ACC112 (cell line): ENCODE data around the gene GPSM3.
"Not testable (repeated sequence)": the region's sequence is repeated elsewhere in the genome, so short reads cannot be mapped to it uniquely, and the experiment has no call there.

Source experiments
- H2AFZ ChIP-seq: fragments of 200-600 bp; sonication (generic); one replicate; pipeline ENCODE4 v1.6.0; 2017; ENCODE audit warnings: antibody characterized with exemption, low read length; ENCODE audit not compliant: unreplicated experiment
- H3K27ac ChIP-seq: fragments of 200-600 bp; sonication (generic); 2 replicates; pipeline ENCODE4 v1.5.1; 2014; ENCODE audit warnings: low read depth, mild to moderate bottlenecking, antibody characterized with exemption, low read length, moderate library complexity
- H3K27me3 ChIP-seq: fragments of 200-600 bp; sonication (generic); 2 replicates; pipeline ENCODE4 v1.6.1; 2014; ENCODE audit warnings: mild to moderate bottlenecking, antibody characterized with exemption, low read length, moderate library complexity, mixed read lengths; ENCODE audit not compliant: insufficient read depth
- H3K36me3 ChIP-seq: fragments of 200-600 bp; sonication (generic); 2 replicates; pipeline ENCODE4 v1.6.1; 2016; ENCODE audit warnings: mild to moderate bottlenecking, antibody characterized with exemption, low read length, moderate library complexity, mixed read lengths; ENCODE audit not compliant: insufficient read depth
- H3K4me1 ChIP-seq: fragments of 200-600 bp; sonication (generic); one replicate; pipeline ENCODE4 v1.6.1; 2016; ENCODE audit warnings: low read length, mixed read lengths; ENCODE audit not compliant: insufficient read depth, unreplicated experiment, control insufficient read depth
- H3K4me3 ChIP-seq: fragments of 200-600 bp; sonication (generic); 2 replicates; pipeline ENCODE4 v1.5.1; 2014; ENCODE audit warnings: mild to moderate bottlenecking, low read depth, low read length
- H3K79me2 ChIP-seq: fragments of 200-600 bp; sonication (generic); one replicate; pipeline ENCODE4 v1.6.0; 2016; ENCODE audit warnings: low read length; ENCODE audit not compliant: control insufficient read depth, unreplicated experiment, insufficient read depth

GPSM3 gene

DNA sequence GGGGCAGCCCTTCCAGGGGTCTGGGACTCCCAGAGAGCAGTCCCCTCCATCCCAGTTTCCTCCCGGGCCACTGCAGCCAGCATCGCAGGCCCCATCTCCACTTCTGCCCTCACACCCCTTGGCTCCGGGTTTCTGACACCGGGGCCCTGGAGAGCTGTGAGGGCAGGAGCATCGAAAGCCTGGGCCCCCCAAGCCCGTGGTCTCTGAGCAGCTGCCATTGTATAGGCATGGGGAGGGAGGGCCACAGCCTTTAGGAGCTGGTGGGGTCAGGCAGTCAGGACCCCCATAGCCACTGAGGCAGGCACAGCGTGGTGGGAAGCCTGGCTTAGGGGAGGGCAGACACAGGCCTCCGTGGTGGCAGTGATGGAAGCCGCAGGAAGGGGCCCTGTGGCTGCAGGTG is 9.7 kb upstream of the GPSM3 start:
- peaks cover 2% of the 10 kb centered on the region for H3K4me1 ChIP-seq
- H3K27ac ChIP-seq = no peak overlapping the region
- H3K27me3 ChIP-seq = peaks cover 8% of the 10 kb centered on the region
- no peaks in the 10 kb centered on the region for H3K79me2 ChIP-seq
- H3K36me3 ChIP-seq = no peaks in the 10 kb centered on the region
- no peak overlapping the region for H3K4me3 ChIP-seq
- no peak overlapping the region for H2AFZ ChIP-seq

DNA sequence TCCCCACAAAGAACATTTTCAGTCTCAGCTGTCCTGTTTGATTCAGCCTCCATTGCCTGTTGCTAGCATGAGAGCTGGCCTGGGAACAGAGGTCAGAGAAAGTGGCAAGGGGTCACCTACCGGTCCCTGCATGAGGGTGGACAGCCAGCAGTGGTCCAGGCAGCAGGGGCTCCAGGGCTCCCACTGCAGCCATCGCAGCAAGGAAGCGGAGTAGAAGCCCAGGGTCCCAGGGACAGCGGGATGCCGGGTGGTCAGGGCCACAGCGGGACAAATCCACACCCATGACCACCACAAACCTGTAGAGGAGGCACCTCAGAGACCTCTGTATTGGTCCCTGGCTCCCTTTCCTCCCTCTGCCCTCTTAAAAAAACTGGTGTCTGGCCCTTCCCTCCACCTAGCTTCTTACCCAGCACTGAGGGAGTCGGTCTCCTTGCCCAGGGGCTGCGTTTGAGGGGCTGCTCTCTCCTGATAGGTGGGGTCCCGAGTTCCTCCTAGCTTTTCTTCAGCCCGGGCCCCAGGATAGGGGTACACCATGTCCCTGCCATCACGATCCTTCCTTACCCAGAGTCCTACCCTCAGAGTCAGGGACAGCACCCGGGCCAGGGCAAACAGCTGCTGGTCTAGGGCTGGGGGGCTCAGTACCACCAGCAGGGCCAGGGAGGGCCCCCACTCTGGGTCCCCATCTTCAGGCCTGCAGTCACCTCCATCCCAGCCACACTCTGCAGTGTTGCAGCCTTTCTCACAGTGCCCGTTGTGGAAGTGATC is 8.4 kb upstream of the GPSM3 start:
- no peak overlapping the region for H2AFZ ChIP-seq
- H3K36me3 ChIP-seq = no peaks in the 10 kb centered on the region
- H3K4me1 ChIP-seq = peaks cover 8% of the 10 kb centered on the region
- no peaks in the 10 kb centered on the region for H3K79me2 ChIP-seq
- no peak overlapping the region for H3K27ac ChIP-seq
- no peak overlapping the region for H3K4me3 ChIP-seq
- H3K27me3 ChIP-seq = peaks cover 8% of the 10 kb centered on the region

DNA sequence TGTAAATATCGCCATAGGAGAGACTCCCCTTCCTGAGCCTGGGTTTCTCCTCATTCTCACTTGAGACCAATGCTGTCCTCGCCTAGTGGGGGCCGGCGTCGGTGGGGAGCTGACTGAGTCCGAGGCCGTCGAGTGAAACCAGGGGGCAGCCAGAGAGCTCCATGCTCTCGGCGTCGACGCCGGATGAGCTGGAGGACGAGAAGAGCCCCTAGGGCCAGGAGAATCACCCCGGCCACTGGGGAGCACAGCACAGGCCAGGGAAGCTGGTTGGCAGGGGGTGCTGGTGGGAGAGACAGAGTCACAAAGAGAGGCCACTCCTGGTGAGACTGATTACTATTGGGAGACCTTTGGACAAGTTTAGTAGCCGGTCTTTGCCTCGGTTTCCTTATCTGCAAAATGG is 6.4 kb upstream of the GPSM3 start:
- Histone ChIP-seq H3K27ac (no peak overlapping the region), H3K36me3 (no peaks in the 10 kb centered on the region), H3K4me1 (peaks cover 12% of the 10 kb centered on the region), H2AFZ (no peak overlapping the region), H3K4me3 (no peak overlapping the region), H3K79me2 (no peaks in the 10 kb centered on the region), H3K27me3 (no peaks in the 10 kb centered on the region)

DNA sequence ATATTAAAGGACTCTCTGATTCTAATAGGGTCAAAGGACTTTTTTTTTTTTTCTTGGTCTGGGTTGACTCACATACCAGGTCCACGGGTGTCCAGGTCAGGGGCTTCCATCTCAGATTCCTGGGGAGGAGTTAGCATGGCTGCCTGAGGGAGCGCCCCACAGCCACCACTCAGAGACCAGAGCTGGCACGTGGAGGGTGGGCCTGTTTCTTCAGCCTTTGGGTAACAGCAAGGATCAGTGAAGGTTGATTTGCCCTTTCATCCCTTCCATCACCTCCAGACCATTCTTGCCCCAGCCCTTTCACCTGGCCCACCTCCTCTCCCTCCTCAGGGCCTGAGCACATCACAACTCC is 5.9 kb upstream of the GPSM3 start:
- Histone ChIP-seq H3K27me3 (no peaks in the 10 kb centered on the region), H3K4me1 (peaks cover 12% of the 10 kb centered on the region), H3K4me3 (no peak overlapping the region), H3K27ac (no peak overlapping the region), H3K36me3 (no peaks in the 10 kb centered on the region), H3K79me2 (no peaks in the 10 kb centered on the region), H2AFZ (no peak overlapping the region)

DNA sequence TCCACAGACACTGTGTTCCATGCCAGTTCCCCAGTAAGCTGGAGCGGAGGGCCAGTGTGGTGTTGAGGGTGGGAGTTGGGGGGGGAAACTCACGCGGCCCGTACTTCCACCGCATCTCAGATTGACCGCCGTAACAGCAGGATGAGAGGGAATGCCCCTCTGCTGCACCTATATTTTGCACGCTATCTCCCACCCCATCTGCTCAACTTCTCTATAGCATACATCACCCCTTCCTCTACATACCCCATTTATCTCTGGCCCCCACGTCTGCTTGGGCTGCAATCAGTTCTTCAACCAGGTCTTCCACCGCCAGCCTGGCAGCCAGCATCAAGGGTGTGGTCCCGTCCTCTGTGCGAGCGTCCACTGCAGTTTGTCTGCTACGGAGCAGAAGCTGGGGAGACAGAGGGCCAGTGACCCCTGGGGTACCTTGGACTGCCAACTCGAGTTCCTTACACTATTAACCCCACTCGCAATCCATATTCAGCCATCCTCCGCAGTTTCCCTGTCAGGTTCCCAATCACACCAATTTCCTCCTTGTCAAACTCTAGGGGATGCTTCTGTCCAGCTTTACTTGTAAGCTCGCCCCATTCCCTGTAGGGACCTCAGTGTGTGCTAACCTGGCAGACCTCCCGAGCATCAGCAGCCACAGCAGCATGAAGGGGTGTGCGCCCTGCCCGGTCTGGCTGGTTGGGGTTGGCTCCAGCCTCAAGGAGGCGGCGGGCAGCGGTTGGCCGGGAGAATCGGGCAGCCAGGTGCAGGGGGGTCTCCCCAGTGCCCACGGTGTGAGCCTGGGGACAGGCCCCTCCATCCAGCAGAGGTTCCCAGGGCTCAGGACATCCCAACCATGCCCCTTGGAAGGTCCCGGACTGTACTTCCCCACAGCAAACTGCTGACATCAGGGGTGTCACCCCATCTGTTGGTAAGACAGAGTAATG is 4.5 kb upstream of the GPSM3 start:
- Histone ChIP-seq H3K4me1 (peaks cover 22% of the 10 kb centered on the region), H3K27ac (peak overlapping the region; percentile 98), H3K79me2 (no peaks in the 10 kb centered on the region), H3K36me3 (no peaks in the 10 kb centered on the region), H3K27me3 (no peaks in the 10 kb centered on the region), H2AFZ (peak overlapping the region; percentile 28), H3K4me3 (peak overlapping the region; percentile 85)

DNA sequence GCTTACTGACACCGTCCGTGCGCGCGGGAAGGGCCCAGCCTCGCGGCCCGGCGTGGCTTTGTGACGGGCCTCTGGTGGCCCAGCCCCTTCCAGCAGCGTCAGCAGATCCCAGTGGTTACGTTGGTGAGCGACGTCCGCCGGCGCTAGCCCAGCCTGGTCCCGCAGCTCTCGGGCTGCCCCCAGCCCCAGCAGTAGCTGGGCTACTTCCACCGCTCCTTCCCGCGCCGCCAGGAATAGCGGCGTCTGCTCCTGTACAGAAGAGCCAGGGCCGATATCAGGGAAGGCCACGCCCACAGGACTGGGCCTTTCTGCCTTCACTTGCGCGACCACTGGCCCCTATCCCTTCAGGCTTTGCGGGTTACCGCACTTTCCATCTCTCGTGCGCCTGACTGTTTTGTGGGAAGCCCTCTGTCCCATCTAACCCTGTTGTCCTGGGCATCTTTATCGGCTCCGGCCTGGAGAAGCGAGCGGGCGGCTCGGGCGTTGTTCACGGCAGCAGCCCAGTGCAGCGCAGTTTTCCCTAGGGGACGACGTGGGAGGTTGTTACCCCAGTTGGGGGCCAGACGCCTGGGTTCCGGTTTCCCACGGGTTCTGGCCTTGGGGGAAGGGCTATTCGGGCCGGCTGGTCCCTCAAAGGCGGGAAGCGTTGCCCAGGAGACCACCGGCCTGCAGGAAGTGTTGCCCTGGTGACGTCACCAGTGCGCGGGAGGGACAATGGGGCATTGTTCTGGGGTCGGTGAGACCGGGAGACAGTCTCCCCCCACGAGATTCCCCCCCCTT is 3.6 kb upstream of the GPSM3 start:
- Histone ChIP-seq H3K27me3 (no peaks in the 10 kb centered on the region), H3K4me1 (peaks cover 23% of the 10 kb centered on the region)

DNA sequence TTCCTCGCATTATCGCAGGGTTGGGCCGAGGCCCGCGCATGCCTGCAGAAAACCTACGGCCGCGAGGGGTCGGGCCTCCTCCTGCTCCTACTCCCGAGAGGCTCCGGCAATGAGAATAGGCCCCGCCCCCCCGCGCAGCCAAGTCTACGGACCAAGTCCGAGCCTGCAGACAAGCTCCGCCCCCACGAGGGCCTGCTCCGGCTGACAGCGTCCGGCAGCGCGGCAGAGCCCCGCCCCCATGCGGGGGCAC is 3.1 kb upstream of the GPSM3 start:
- no peak overlapping the region for H2AFZ ChIP-seq

More for the DNA sequence above, 3.6 kb upstream of the GPSM3 start:
- Histone ChIP-seq H3K79me2 (no peaks in the 10 kb centered on the region), H2AFZ (peak overlapping the region; percentile 28), H3K27ac (peak overlapping the region; percentile 98), H3K36me3 (no peaks in the 10 kb centered on the region), H3K4me3 (peak overlapping the region; percentile 85)

DNA sequence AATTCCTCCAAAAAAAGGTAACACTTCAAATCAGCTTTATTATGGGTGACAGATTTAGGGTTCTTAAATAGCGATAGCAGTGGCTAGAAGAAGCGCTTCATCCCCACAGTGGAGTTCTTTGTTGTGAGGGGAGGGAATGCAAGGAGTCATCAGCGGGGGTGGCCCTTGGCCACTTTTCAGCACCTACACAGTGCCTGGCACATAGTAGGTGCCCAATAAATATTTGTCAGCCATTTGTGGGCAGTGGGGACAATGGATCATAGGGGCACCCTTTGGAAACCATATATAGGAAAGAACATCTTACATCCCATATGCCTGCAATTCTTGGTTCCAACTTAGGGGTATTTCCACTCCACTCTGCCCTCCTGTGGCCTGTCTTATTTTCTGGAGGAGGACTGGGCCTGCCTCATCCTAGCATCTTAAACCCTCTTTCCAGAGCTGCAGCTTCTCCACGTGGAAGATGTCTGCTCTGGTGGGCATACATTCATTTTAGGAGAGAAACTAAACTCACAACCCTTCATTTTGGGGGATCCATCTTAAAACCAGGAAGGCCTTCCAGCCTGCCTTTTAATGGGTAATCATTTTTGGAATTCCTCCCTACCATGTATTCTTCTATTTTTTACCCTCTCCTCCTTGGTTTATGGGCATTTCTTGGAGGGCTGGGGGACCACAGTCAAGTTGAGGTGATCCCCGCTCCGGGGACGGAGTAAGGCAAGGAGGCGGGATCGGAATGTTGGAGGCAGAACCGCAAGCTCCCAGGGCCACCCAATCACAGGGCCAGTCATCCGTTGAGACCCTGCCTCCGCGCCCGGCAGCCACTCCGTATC is 2.6 kb upstream of the GPSM3 start:
- Histone ChIP-seq H3K4me1 (peaks cover 23% of the 10 kb centered on the region), H3K79me2 (no peaks in the 10 kb centered on the region), H3K27ac (peak overlapping the region; percentile 89), H3K4me3 (peak overlapping the region; percentile 80), H3K36me3 (no peaks in the 10 kb centered on the region), H2AFZ (peak overlapping the region; percentile 64), H3K27me3 (no peaks in the 10 kb centered on the region)

More for the DNA sequence above, 3.1 kb upstream of the GPSM3 start:
- Histone ChIP-seq H3K4me3 (peak overlapping the region; percentile 85; the same call in 1 of the 2 replicates), H3K79me2 (no peaks in the 10 kb centered on the region), H3K4me1 (peaks cover 23% of the 10 kb centered on the region), H3K27me3 (no peaks in the 10 kb centered on the region), H3K27ac (peak overlapping the region; percentile 98; the same call in 1 of the 2 replicates), H3K36me3 (no peaks in the 10 kb centered on the region)

DNA sequence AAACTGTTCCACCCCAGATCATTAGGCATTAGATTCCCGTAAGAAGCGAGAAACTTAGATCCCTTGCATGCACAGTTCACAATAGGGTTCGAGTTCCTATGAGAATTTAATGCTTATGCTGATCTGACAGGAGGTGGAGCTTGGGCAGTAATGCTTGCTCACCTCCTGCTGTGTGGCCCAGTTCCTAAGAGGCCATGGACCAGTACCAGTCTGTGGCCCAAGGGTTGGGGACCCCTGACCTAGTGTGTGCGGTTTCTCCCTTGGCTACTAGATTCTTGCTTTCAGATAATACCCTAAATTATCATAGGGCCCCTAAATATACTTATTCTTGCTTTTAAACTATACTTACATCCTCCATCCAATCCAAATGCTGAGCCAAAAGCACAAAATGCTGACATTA is 1.9 kb upstream of the GPSM3 start:
- no peaks in the 10 kb centered on the region for H3K36me3 ChIP-seq
- H3K4me1 ChIP-seq = peaks cover 23% of the 10 kb centered on the region
- no peak overlapping the region for H2AFZ ChIP-seq
- no peak overlapping the region; the same call in 1 of the 2 replicates for H3K4me3 ChIP-seq
- H3K27ac ChIP-seq = peak overlapping the region; percentile 89; the same call in 1 of the 2 replicates
- H3K27me3 ChIP-seq = no peaks in the 10 kb centered on the region
- peaks cover 4% of the 10 kb centered on the region for H3K79me2 ChIP-seq

DNA sequence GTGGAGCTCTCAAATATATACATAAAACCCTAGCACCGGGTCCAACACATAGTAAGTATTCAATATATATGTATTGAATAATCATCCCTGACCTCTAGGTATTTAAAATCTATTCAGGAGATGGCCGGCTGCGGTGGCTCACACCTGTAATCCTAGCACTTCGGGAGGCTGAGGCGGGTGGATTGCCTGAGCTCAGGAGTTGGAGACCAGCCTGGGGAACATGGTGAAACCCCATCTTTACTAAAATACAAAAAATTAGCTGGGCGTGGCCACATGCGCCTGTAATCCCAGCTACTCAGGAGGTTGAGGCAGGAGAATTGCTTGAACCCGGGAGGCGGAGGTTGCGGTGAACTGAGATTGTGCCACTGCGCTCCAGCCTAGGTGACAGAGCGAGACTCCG is 653 bp upstream of the GPSM3 start:
- not testable (repeated sequence) for H3K4me3 ChIP-seq, H3K27ac ChIP-seq, H3K27me3 ChIP-seq, H3K36me3 ChIP-seq
- H3K4me1 ChIP-seq = peaks cover 24% of the 10 kb centered on the region
- peaks cover 13% of the 10 kb centered on the region for H3K79me2 ChIP-seq
- H2AFZ ChIP-seq = peak overlapping the region; percentile 15
